Measurements from ENCODE around the gene HOXD13. TPM values are rescaled to one million over a fixed set of nuclear protein-coding genes. Genes with fewer than 3 reads are reported as not detected.

The HOXD13 gene
- total RNA-seq, 1 donor from 2014 or later: not detected

- ATAC-seq (no peak), DNase-seq (ENCODE audit: low spot score) (no peak)
Measured at GRCh38 chr2:176093145-176093897, 800 bp downstream of the HOXD13 start.

GRCh38 chr2:176093898-176094249 is 1.4 kb downstream of the HOXD13 start:
- no peak for ATAC-seq
- no peak for DNase-seq (ENCODE audit: low spot score)

- DNase-seq (ENCODE audit: low spot score) (no peak), ATAC-seq (no peak)
Measured at GRCh38 chr2:176094349-176094748, 1.8 kb downstream of the HOXD13 start.

- ATAC-seq (no peak), DNase-seq (ENCODE audit: low spot score) (no peak)
Measured at GRCh38 chr2:176095421-176095820, 2.9 kb downstream of the HOXD13 start.

- no peak for ATAC-seq
- no peak for DNase-seq (ENCODE audit: low spot score)
Measured at GRCh38 chr2:176096243-176096985, 3.9 kb downstream of the HOXD13 start.

- DNase-seq (ENCODE audit: low spot score) (peak; percentile 70), ATAC-seq (peak; percentile 97)
Measured at GRCh38 chr2:176096986-176097819, 4.7 kb downstream of the HOXD13 start.

GRCh38 chr2:176097820-176098365 is 5.4 kb downstream of the HOXD13 start:
- no peak for ATAC-seq

GRCh38 chr2:176098366-176099158 is 6.0 kb downstream of the HOXD13 start:
- no peak for ATAC-seq
- DNase-seq (ENCODE audit: low spot score): no peak

More at GRCh38 chr2:176097820-176098365, 5.4 kb downstream of the HOXD13 start:
- DNase-seq (ENCODE audit: low spot score): no peak

GRCh38 chr2:176099159-176099727 is 6.7 kb downstream of the HOXD13 start:
- DNase-seq (ENCODE audit: low spot score) (no peak), ATAC-seq (no peak)

- no peak for ATAC-seq
- no peak for DNase-seq (ENCODE audit: low spot score)
Measured at GRCh38 chr2:176099728-176100546, 7.4 kb downstream of the HOXD13 start, which contains the start of gene HOXD12. HOXD12 (plus strand) TSS chr2:176099795; CDS start chr2:176099802, 7 bp downstream.

GRCh38 chr2:176100547-176101140 is 8.1 kb downstream of the HOXD13 start:
- DNase-seq (ENCODE audit: low spot score): no peak
- ATAC-seq: no peak

GRCh38 chr2:176101216-176101830 is 8.8 kb downstream of the HOXD13 start:
- no peak for DNase-seq (ENCODE audit: low spot score)
- no peak for ATAC-seq

GRCh38 chr2:176101842-176102241 is 9.3 kb downstream of the HOXD13 start:
- no peak for ATAC-seq

GRCh38 chr2:176102309-176102866 is 9.9 kb downstream of the HOXD13 start:
- DNase-seq (ENCODE audit: low spot score) (no peak), ATAC-seq (no peak)

More at GRCh38 chr2:176101842-176102241, 9.3 kb downstream of the HOXD13 start:
- DNase-seq (ENCODE audit: low spot score): no peak

GRCh38 chr2:176103194-176103593 is 10.7 kb downstream of the HOXD13 start:
- DNase-seq (ENCODE audit: low spot score) (no peak), ATAC-seq (no peak)

- no peak for ATAC-seq
- DNase-seq (ENCODE audit: low spot score): no peak
Measured at GRCh38 chr2:176103742-176104315, 11.3 kb downstream of the HOXD13 start.

GRCh38 chr2:176104316-176105077 is 12.0 kb downstream of the HOXD13 start:
- no peak for ATAC-seq
- DNase-seq (ENCODE audit: low spot score): no peak
